Ureter (tissue), 1 donor: ENCODE data around the gene MITD1. TPM values are rescaled to one million over a fixed set of nuclear protein-coding genes. Genes with fewer than 3 reads are reported as not detected.
A peak's percentile ranks its signal among the peaks of the same experiment; 100 is the strongest.
"Not testable (repeated sequence)": the region's sequence is repeated elsewhere in the genome, so short reads cannot be mapped to it uniquely, and the experiment has no call there.

Source experiments
- DNase-seq: peaks from one replicate; pipeline ENCODE4 v3.0.0-alpha.2; 2020; ENCODE audit warnings: low spot score
- total RNA-seq: library from RNA; stranded (reverse); gene quantifications from one replicate; pipeline ENCODE4 v1.2.4, GENCODE V29; 2023
- donor health status: DM: yes; HTN: yes; CAD: no.

The MITD1 gene
- total RNA-seq, result 27.0 TPM

DNA sequence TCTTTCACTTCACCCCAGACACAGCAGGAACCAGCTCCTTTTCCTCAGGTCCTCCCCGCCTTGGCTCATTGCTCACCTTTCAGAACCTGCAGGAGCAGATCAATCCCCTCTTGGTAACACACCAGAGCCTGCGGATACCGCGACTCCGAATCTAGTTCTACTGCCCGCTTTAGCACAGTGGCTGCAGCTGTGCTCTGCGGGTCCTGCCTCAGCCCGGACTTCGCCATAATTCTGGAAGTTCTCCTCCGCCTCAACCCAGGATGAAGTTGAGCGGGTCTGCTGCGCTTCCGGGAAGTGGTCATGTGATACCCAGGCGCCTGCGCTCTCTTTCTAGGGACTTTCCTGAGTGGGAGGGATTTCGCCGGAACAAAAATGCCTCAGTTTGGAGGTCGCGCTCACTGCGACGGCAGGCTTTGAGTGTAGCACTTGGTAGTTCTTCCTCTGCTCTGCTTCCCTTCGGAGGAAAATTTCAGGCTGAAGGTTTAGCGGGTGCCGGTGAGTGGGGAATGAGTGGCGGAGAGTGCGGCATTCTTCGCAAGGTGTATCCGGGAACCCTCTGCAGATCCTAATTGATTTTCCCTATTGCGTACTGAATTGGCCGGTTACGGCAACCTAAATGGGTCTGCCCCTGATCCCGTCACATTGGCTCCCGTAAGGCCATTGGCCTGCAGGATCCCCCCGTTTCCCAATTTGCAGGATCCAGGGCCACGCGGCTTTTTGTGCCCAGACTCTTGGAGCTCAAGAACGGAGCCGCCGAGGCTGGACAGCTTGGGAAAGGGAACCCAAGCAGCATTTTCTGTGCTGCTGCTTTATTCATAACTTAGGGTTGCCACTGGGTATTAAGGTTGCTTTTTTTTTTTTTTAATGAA, at the start of gene MITD1, which contains the start of gene MRPL30:
Gene MITD1, minus strand, starts transcription at position 304 of the 869 bp plus-strand sequence. Its CDS starts 77 bp downstream, at position 227.
Gene MRPL30, plus strand, starts transcription at position 430 of the 869 bp plus-strand sequence. CDS start 5,020 bp downstream, outside the sequence.
- DNase-seq, result peak; percentile 95

DNA sequence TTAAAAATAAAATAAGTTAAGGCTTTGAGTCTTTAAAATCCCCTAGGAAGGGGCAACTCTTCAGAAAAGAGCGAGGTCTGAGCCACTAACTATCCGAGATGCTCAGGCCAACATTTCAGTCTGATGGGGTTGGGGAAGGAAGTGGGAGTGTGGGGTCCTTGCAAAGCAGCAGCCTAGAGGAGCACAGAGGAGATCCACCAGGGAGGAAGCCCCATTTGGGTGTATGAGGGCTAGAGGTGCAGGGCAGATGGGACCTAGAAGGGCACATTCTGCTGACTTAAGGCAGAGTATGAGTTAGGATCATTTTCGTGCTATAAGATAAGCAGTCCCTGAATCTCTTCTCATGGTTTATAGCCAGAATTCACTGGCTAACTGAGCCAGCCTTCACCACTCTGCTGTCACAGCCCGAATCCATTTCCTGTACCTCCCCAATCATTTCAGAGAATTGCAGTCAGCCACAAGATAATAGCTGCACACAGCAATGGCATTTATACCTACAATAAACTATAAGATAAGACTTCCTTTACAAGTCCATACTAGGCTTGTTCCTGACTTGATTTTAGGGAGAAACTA, 37.2 kb upstream of the MITD1 start:
- DNase-seq, result no peak

DNA sequence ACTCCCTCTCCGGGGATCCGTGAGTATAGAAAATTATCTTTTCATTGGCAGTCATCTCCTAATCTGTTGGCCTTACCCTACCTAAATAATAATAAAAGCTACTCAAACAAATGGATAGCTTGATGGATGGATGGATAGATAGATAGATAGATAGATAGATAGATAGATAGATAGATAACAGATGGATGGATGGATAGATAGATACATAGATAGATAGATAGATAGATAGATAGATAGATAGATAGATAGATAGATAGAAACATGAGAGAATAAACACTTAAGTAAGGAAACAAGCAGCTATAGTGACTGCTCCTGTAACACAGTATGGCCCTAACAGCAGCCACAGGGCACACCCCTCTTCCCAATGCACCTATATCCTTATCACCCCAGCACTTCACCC, 35.2 kb upstream of the MITD1 start:
- DNase-seq, result no peak

GRCh38 chr2:99205491-99205890, 24.6 kb upstream of the MITD1 start:
- no peak for DNase-seq

- no peak for DNase-seq
Measured at GRCh38 chr2:99201959-99202678, 21.3 kb upstream of the MITD1 start.

GRCh38 chr2:99200076-99200800, 19.4 kb upstream of the MITD1 start:
- DNase-seq, result no peak

DNA sequence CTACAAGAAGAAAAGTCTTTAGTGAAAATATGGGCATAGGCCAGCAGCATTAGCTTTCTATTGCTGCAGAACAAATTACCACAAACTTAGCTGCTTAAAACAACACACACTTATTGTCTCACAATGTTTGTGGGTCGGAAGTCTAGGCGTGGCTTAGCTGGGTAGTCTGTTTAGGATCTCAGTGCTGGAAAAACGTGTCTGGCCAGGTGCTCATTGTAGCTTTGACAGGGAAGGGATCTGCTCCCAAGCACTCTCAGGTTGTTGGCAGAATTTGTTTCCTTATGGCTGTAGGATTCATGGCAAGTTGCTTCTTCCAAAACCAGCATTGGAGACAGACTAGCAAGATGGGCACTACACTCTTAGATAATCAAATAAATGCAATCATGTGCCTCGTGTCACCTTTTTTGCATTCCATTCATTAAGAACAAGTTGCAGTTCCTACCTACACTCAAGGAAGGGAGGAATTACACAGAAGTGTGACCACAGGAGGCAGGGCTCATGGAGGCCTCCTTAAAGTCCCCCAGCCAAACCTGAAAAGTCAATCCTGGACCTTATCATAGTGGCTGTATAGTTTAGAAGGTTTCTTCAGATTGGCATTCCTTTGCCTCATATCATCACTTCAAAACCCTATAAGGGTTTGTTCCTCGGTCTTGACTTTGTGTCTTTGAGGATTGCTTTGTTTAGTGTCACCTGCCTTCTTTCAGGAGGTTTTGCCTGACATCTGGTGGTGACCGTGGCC, 17.4 kb upstream of the MITD1 start:
- DNase-seq, result peak; percentile 50

DNA sequence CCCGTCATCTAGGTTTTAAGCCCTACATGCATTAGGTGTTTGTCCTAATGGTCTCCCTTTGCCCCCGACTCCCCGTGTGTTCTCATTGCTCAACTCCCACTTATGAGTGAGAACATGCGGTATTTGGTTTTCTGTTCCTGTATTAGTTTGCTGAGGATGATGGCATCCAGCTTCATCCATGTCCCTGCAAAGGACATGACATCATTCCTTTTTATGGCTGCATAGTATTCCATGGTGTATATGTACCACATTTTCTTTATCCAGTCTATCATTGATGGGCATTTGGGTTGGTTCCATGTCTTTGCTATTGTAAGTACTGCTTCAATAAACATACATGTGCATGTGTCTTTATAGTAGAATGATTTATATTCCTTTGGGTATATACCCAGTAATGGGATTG, 11.5 kb upstream of the MITD1 start:
- not testable (repeated sequence) for DNase-seq

DNA sequence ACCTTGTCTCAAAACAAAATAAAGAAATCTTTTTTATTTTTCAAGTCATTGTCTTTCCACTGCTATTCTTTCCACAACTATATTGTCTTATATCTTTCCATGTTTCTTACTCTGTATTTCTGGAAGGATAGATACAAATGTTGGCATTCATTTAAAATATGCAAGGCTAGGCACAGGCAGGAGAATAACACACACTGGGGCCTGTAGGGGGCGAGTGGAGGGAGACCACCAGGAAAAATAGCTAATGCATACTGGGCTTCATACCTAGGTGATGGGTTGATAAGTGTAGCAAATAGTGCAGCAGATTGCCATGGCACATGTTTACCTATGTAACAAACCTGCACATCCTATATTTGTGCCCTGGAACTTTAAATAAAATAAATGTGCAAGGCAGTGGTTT, 9.7 kb upstream of the MITD1 start:
- no peak for DNase-seq

GRCh38 chr2:99188357-99188756, 7.5 kb upstream of the MITD1 start:
- DNase-seq, result no peak

- no peak for DNase-seq
Measured at GRCh38 chr2:99187011-99187410, 6.2 kb upstream of the MITD1 start.

DNA sequence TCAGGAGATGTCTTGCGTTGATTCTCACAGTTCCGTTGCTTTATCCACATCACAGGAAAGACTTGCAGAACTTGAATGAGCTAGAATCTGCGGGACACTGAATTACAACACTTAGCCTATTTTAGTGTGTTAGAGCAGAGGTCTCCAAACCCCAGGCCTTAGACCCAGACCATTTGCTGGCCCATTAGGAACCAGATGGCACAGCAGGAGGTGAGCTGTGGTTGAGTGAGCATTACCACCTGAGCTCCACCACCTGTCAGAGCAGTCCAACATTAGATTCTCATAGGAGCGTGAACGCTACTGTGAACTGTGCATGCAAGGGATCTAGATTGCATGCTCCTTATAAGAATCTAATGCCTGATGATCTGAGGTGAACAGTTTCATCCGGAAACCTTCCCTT, 4.0 kb upstream of the MITD1 start:
- DNase-seq, result no peak

DNA sequence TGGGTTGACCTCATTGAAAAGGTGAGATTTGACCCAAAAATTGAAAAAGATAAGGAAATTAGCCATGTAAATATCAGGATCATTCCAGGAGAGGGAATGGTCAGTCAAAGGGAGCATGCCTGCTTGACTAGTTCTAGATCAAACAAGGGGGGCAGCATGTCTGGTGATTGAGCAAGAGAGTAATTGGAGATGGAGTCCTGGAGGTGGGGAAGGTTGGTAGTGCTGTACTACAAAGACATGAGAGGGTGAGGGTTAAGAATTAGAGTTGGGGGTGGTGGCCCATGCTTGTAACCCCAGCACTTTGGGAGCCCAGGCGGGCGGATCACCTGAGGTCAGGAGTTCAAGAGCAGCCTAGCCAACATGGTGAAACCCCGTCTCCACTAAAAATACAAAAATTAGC, 2.2 kb upstream of the MITD1 start:
- no peak for DNase-seq

GRCh38 chr2:99181624-99182000, 754 bp upstream of the MITD1 start:
- no peak for DNase-seq

- DNase-seq, result no peak
Measured at GRCh38 chr2:99171377-99172140, 9.3 kb downstream of the MITD1 start.

DNA sequence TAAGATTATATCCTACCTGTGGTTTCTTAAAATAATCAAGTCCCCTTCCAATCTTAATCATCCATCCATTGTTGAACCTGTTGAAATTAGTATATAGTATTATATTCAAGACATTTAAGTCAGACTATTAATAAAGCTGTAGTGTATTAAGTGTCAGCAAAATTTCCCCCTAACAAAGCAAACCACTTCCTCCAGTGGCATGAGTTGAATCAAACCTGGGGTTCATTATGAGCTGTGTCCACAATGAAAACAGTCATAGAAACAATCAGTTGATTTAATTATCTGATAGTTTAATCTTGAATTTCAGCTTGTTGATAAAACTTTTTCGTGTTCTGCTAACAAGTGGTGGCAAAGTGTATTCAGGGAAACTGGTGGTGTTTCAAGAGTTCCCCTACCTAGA, 11.3 kb downstream of the MITD1 start:
- DNase-seq, result no peak

GRCh38 chr2:99166218-99166617, 14.6 kb downstream of the MITD1 start:
- DNase-seq, result no peak

DNA sequence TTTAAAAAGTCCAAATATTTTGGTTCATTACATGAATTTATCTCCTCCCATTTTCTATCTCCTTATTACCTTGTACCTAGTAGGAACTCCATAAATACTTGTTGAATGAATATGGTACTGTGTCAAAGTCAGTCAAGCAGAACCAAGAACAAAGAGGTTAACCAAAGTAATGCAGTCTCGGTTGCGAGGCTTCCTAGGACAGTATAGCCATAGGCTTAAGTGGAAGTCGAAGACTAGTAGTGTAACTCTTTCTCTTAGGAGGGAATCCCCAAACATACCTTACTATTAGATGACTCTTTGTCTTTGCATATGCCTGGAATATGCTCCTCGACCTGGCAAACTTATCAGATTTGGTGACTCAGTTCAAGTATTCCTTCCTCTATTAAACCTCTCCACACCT, 21.3 kb downstream of the MITD1 start:
- no peak for DNase-seq

DNA sequence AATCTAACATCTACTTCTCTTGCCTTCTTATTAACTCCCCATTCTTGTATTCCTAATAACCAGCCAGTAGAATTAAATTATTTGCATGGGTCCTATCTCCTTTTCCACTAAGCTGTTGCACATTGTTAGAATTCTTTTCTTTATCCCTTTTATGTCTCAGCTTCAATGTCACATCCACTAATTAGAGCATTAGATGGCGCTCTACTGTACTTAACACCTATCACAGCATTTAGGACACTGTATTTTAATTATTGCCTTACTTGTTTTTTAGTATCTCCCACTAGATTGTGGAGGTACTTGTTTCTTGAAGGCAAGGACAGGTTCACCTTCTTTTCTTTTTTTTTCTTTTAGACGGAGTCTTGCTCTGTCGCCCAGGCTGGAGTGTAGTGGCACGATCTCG, 22.3 kb downstream of the MITD1 start:
- no peak for DNase-seq

- DNase-seq, result no peak
Measured at GRCh38 chr2:99156891-99157290, 24.0 kb downstream of the MITD1 start.
